PC-3 (cell line): ENCODE data around the gene DYSF. TPM values are rescaled to one million over a fixed set of nuclear protein-coding genes. Genes with fewer than 3 reads are reported as not detected.

Source experiments
- ATAC-seq: fragments of 200-7000 bp; cut with Tn5 transposase; 2 replicates; pipeline ENCODE4 v1.9.1; 2020; ENCODE audit warnings: mild to moderate bottlenecking, moderate library complexity
- BruUV-seq: library from RNA; stranded (reverse); fragments of 400-500 nt; replicated peaks from 2 replicates; lab custom pipeline; 2021; lab: Mats Ljungman, UMichigan
- CTCF ChIA-PET: fragments of 300-600 bp; sonication (Branson Sonifier 250); formaldehyde crosslinking; loops from one replicate; lab custom pipeline; 2022; ENCODE audit warnings: antibody characterized with exemption; lab: Charles Lee
- POLR2A ChIA-PET: fragments of 300-600 bp; sonication (Branson Sonifier 250); formaldehyde crosslinking; loops from one replicate; lab custom pipeline; 2022; ENCODE audit warnings: antibody characterized with exemption; ENCODE audit not compliant: unreplicated experiment; lab: Charles Lee
- DNase-seq: peaks from one replicate; pipeline ENCODE4 v3.0.0-alpha.2; 2015
- H2AFZ ChIP-seq: fragments of 300-600 bp; sonication (generic); 2 replicates; pipeline ENCODE4 v1.6.0; 2016; ENCODE audit warnings: antibody characterized with exemption, low read length
- H3F3A ChIP-seq: fragments of 300-600 bp; sonication (generic); one replicate; pipeline ENCODE4 v1.6.0; 2017; ENCODE audit warnings: antibody characterized with exemption, low read length, control low read depth, mild to moderate bottlenecking; ENCODE audit not compliant: unreplicated experiment
- H3K27ac ChIP-seq: fragments of 300-600 bp; sonication (generic); 2 replicates; pipeline ENCODE4 v1.5.1; 2016; ENCODE audit warnings: mild to moderate bottlenecking, low read length
- H3K27me3 ChIP-seq: fragments of 300-600 bp; sonication (generic); 2 replicates; pipeline ENCODE4 v1.6.1; 2016; ENCODE audit warnings: low read length, mixed read lengths
- H3K36me3 ChIP-seq: fragments of 300-600 bp; sonication (generic); 2 replicates; pipeline ENCODE4 v1.6.1; 2016; ENCODE audit warnings: low read depth, mixed run types, low read length, mixed read lengths
- H3K4me1 ChIP-seq: fragments of 300-600 bp; sonication (generic); 2 replicates; pipeline ENCODE4 v1.5.1; 2016; ENCODE audit warnings: low read length; ENCODE audit not compliant: insufficient read depth
- H3K4me2 ChIP-seq: fragments of 300-600 bp; sonication (generic); 2 replicates; pipeline ENCODE4 v1.6.0; 2016; ENCODE audit warnings: low read length
- H3K4me3 ChIP-seq: fragments of 300-600 bp; sonication (generic); 2 replicates; pipeline ENCODE4 v1.5.1; 2016; ENCODE audit warnings: mild to moderate bottlenecking, low read length, mixed read lengths
- H3K79me2 ChIP-seq: fragments of 300-600 bp; sonication (generic); 2 replicates; pipeline ENCODE4 v1.6.1; 2017; ENCODE audit warnings: low read length, mixed read lengths
- H3K9ac ChIP-seq: fragments of 300-600 bp; sonication (generic); 2 replicates; pipeline ENCODE4 v1.6.0; 2016; ENCODE audit warnings: mild to moderate bottlenecking, low read length
- H3K9me2 ChIP-seq: fragments of 300-600 bp; sonication (generic); replicated peaks from 2 replicates; pipeline ENCODE4 v1.6.1; 2016; ENCODE audit warnings: mixed run types, low read length, mixed read lengths
- H3K9me3 ChIP-seq: fragments of 300-600 bp; sonication (generic); 2 replicates; pipeline ENCODE4 v1.6.1; 2016; ENCODE audit warnings: low read length, mixed read lengths
- H4K20me1 ChIP-seq: fragments of 300-600 bp; sonication (generic); 2 replicates; pipeline ENCODE4 v1.6.1; 2016; ENCODE audit warnings: low read length, mixed read lengths
- EZH2 ChIP-seq: fragments of 300-600 bp; sonication (generic); IDR thresholded peaks from one replicate; pipeline ENCODE4 v1.6.1; 2017; ENCODE audit warnings: antibody characterized with exemption, mild to moderate bottlenecking, low read length; ENCODE audit not compliant: unreplicated experiment
- EZH2phosphoT487 ChIP-seq: fragments of 300-600 bp; sonication (generic); IDR thresholded peaks from 2 replicates; pipeline ENCODE4 v1.6.1; 2018; ENCODE audit warnings: mild to moderate bottlenecking, antibody characterized with exemption, low read length, borderline replicate concordance
- intact Hi-C: fragments of 100-400 bp; cut with micrococcal nuclease; formaldehyde crosslinking; loops from 2 replicates; pipeline ENCODE4 v1.9.0; 2023
- total RNA-seq: library from RNA; depleted of rRNA; stranded (reverse); fragments of >200 nt; gene quantifications from 2 replicates; pipeline ENCODE4 v1.2.3, GENCODE V29; 2014
- TF ChIP-seq, protein P1 (sequence below): fragments of 300-600 bp; sonication (generic); conservative IDR thresholded peaks from 2 replicates; pipeline ENCODE4 v1.5.1; 2017; ENCODE audit warnings: antibody characterized with exemption, low read depth, mild to moderate bottlenecking, low read length

Gene DYSF
- total RNA-seq, 1 experiment from 2014 or later, result 13.0 TPM

GRCh38 chr2:71665168-71666093, 212.1 kb downstream of the DYSF start:
- Histone ChIP-seq H3K27me3 (no peaks in the 10 kb centered on the region), H3K9me3 (no peaks in the 10 kb centered on the region), H3K4me3 (no peak overlapping the region), H3K79me2 (no peaks in the 10 kb centered on the region), H3K4me2 (no peak overlapping the region), H3K9ac (no peak overlapping the region), H2AFZ (no peak overlapping the region), H3F3A (no peaks in the 10 kb centered on the region), H3K27ac (no peak overlapping the region), H3K9me2 (no peaks in the 10 kb centered on the region), H3K4me1 (no peaks in the 10 kb centered on the region), H4K20me1 (no peaks in the 10 kb centered on the region), H3K36me3 (no peaks in the 10 kb centered on the region)
- intact Hi-C loops, result no loop called here
- ATAC-seq (no peak), DNase-seq (no peak)
- BruUV-seq, result no TSS peak
- POLR2A ChIA-PET, result no interaction called here
- CTCF ChIA-PET, result no interaction called here
- no peak for TF ChIP-seq EZH2phosphoT487
- no peak for TF ChIP-seq EZH2
- TF ChIP-seq, protein P1, sequence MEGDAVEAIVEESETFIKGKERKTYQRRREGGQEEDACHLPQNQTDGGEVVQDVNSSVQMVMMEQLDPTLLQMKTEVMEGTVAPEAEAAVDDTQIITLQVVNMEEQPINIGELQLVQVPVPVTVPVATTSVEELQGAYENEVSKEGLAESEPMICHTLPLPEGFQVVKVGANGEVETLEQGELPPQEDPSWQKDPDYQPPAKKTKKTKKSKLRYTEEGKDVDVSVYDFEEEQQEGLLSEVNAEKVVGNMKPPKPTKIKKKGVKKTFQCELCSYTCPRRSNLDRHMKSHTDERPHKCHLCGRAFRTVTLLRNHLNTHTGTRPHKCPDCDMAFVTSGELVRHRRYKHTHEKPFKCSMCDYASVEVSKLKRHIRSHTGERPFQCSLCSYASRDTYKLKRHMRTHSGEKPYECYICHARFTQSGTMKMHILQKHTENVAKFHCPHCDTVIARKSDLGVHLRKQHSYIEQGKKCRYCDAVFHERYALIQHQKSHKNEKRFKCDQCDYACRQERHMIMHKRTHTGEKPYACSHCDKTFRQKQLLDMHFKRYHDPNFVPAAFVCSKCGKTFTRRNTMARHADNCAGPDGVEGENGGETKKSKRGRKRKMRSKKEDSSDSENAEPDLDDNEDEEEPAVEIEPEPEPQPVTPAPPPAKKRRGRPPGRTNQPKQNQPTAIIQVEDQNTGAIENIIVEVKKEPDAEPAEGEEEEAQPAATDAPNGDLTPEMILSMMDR, result no peak

DNA sequence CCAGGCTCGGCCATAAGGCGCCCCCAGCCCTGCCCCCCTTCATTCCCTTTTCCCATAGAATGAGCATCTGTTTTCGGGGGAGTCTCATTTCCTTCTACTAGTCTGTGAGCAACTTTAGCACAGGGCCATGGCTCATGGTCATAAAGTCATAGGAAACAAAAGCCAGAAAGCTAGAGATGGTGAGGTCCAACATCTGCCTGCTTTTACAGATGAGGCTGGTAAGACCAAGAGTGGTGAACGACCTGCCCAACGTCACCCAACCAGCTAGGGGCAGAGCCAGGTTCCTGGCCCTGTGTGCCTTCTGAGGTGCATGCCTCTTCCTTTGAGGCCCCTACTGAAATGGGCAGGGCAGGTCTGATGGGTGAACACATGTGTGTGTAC, 212.7 kb downstream of the DYSF start:
- TF ChIP-seq EZH2 (no peak), EZH2phosphoT487 (no peak)
- TF ChIP-seq, protein P1, result no peak
- H3K27ac ChIP-seq, result no peak overlapping the region
- no peaks in the 10 kb centered on the region for H3K9me2 ChIP-seq
- H3K27me3 ChIP-seq, result no peaks in the 10 kb centered on the region
- no peaks in the 10 kb centered on the region for H3K36me3 ChIP-seq
- H3F3A ChIP-seq, result no peaks in the 10 kb centered on the region
- DNase-seq (no peak), ATAC-seq (no peak)
- no peak overlapping the region for H2AFZ ChIP-seq
- H3K4me1 ChIP-seq, result no peaks in the 10 kb centered on the region
- CTCF ChIA-PET, result no interaction called here
- H3K9me3 ChIP-seq, result no peaks in the 10 kb centered on the region
- H3K9ac ChIP-seq, result no peak overlapping the region
- H4K20me1 ChIP-seq, result no peaks in the 10 kb centered on the region
- BruUV-seq, result no TSS peak
- no peaks in the 10 kb centered on the region for H3K79me2 ChIP-seq
- no peak overlapping the region for H3K4me2 ChIP-seq
- POLR2A ChIA-PET, result no interaction called here
- no peak overlapping the region for H3K4me3 ChIP-seq
- intact Hi-C loops, result no loop called here
